ENCODE results near the gene PHF20.
"Not testable (repeated sequence)": the region's sequence is repeated elsewhere in the genome, so short reads cannot be mapped to it uniquely, and the experiment has no call there.

Gene PHF20

GRCh38 chr20:35828434-35828833 lies 56.6 kb downstream of the PHF20 start:
- intact Hi-C loops (cut with micrococcal nuclease): no loop called here
- Mint-ChIP-seq H3K27me3 (no peaks in the 10 kb centered on the region), H3K36me3 (ENCODE audit: low read depth) (peaks cover 39% of the 10 kb centered on the region), H3K27ac (no peak overlapping the region), H3K9me3 (no peaks in the 10 kb centered on the region), H3K4me1 (ENCODE audit: low read depth) (peaks cover 24% of the 10 kb centered on the region), H3K4me3 (no peak overlapping the region)

- intact Hi-C loops (cut with micrococcal nuclease): no loop called here
- Mint-ChIP-seq H3K36me3 (ENCODE audit: low read depth) (peaks cover 39% of the 10 kb centered on the region), H3K4me1 (ENCODE audit: low read depth) (peaks cover 24% of the 10 kb centered on the region), H3K27me3 (no peaks in the 10 kb centered on the region), H3K27ac (no peak overlapping the region), H3K9me3 (no peaks in the 10 kb centered on the region), H3K4me3 (no peak overlapping the region)
Measured at GRCh38 chr20:35828916-35829315, 57.1 kb downstream of the PHF20 start.

GRCh38 chr20:35830264-35830663 lies 58.4 kb downstream of the PHF20 start:
- H3K27ac Mint-ChIP-seq: no peak overlapping the region
- H3K27me3 Mint-ChIP-seq: no peaks in the 10 kb centered on the region
- no peaks in the 10 kb centered on the region for H3K9me3 Mint-ChIP-seq
- H3K4me1 Mint-ChIP-seq (ENCODE audit: low read depth): peaks cover 24% of the 10 kb centered on the region
- intact Hi-C loops (cut with micrococcal nuclease): no loop called here
- peaks cover 39% of the 10 kb centered on the region for H3K36me3 Mint-ChIP-seq (ENCODE audit: low read depth)
- H3K4me3 Mint-ChIP-seq: no peak overlapping the region

- no peaks in the 10 kb centered on the region for H3K27me3 Mint-ChIP-seq
- intact Hi-C loops (cut with micrococcal nuclease): no loop called here
- H3K4me3 Mint-ChIP-seq: no peak overlapping the region
- peaks cover 21% of the 10 kb centered on the region for H3K4me1 Mint-ChIP-seq (ENCODE audit: low read depth)
- no peaks in the 10 kb centered on the region for H3K9me3 Mint-ChIP-seq
- no peak overlapping the region for H3K27ac Mint-ChIP-seq
- peaks cover 39% of the 10 kb centered on the region for H3K36me3 Mint-ChIP-seq (ENCODE audit: low read depth)
Measured at GRCh38 chr20:35831029-35831428, 59.2 kb downstream of the PHF20 start.

GRCh38 chr20:35831971-35832370 lies 60.2 kb downstream of the PHF20 start:
- Mint-ChIP-seq H3K27me3 (no peaks in the 10 kb centered on the region), H3K36me3 (ENCODE audit: low read depth) (peaks cover 39% of the 10 kb centered on the region), H3K9me3 (no peaks in the 10 kb centered on the region), H3K27ac (no peak overlapping the region), H3K4me3 (no peak overlapping the region), H3K4me1 (ENCODE audit: low read depth) (peaks cover 13% of the 10 kb centered on the region)
- intact Hi-C loops (cut with micrococcal nuclease): no loop called here

- Mint-ChIP-seq H3K27me3 (no peaks in the 10 kb centered on the region), H3K27ac (no peak overlapping the region), H3K36me3 (ENCODE audit: low read depth) (peaks cover 35% of the 10 kb centered on the region), H3K9me3 (no peaks in the 10 kb centered on the region), H3K4me3 (no peak overlapping the region), H3K4me1 (ENCODE audit: low read depth) (peaks cover 26% of the 10 kb centered on the region)
- intact Hi-C loops (cut with micrococcal nuclease): no loop called here
Measured at GRCh38 chr20:35833241-35833640, 61.4 kb downstream of the PHF20 start.

- Mint-ChIP-seq H3K36me3 (ENCODE audit: low read depth) (peaks cover 29% of the 10 kb centered on the region), H3K4me1 (ENCODE audit: low read depth) (peaks cover 16% of the 10 kb centered on the region), H3K27ac (no peak overlapping the region), H3K4me3 (no peak overlapping the region), H3K9me3 (peaks cover 17% of the 10 kb centered on the region), H3K27me3 (no peaks in the 10 kb centered on the region)
- intact Hi-C loops (cut with micrococcal nuclease): no loop called here
Measured at GRCh38 chr20:35837577-35838195, 65.9 kb downstream of the PHF20 start.

GRCh38 chr20:35838205-35838604 lies 66.4 kb downstream of the PHF20 start:
- H3K36me3 Mint-ChIP-seq (ENCODE audit: low read depth): peaks cover 34% of the 10 kb centered on the region
- no peaks in the 10 kb centered on the region for H3K27me3 Mint-ChIP-seq
- H3K9me3 Mint-ChIP-seq: peaks cover 20% of the 10 kb centered on the region
- no peak overlapping the region for H3K4me3 Mint-ChIP-seq
- H3K4me1 Mint-ChIP-seq (ENCODE audit: low read depth): peaks cover 16% of the 10 kb centered on the region
- H3K27ac Mint-ChIP-seq: no peak overlapping the region
- intact Hi-C loops (cut with micrococcal nuclease): no loop called here

GRCh38 chr20:35839904-35840303 lies 68.1 kb downstream of the PHF20 start:
- Mint-ChIP-seq H3K4me3 (no peak overlapping the region), H3K9me3 (peaks cover 20% of the 10 kb centered on the region), H3K27me3 (no peaks in the 10 kb centered on the region), H3K27ac (no peak overlapping the region), H3K36me3 (ENCODE audit: low read depth) (peaks cover 51% of the 10 kb centered on the region), H3K4me1 (ENCODE audit: low read depth) (peaks cover 16% of the 10 kb centered on the region)
- intact Hi-C loops (cut with micrococcal nuclease): no loop called here

GRCh38 chr20:35840421-35840820 lies 68.6 kb downstream of the PHF20 start:
- no peak overlapping the region for H3K27ac Mint-ChIP-seq
- H3K4me3 Mint-ChIP-seq: no peak overlapping the region
- intact Hi-C loops (cut with micrococcal nuclease): no loop called here
- peaks cover 20% of the 10 kb centered on the region for H3K9me3 Mint-ChIP-seq
- no peaks in the 10 kb centered on the region for H3K27me3 Mint-ChIP-seq
- H3K36me3 Mint-ChIP-seq (ENCODE audit: low read depth): peaks cover 56% of the 10 kb centered on the region
- peaks cover 16% of the 10 kb centered on the region for H3K4me1 Mint-ChIP-seq (ENCODE audit: low read depth)

GRCh38 chr20:35842361-35842760 lies 70.5 kb downstream of the PHF20 start:
- no peak overlapping the region for H3K27ac Mint-ChIP-seq
- peaks cover 11% of the 10 kb centered on the region for H3K4me1 Mint-ChIP-seq (ENCODE audit: low read depth)
- intact Hi-C loops (cut with micrococcal nuclease): no loop called here
- no peak overlapping the region for H3K4me3 Mint-ChIP-seq
- peaks cover 20% of the 10 kb centered on the region for H3K9me3 Mint-ChIP-seq
- H3K27me3 Mint-ChIP-seq: no peaks in the 10 kb centered on the region
- H3K36me3 Mint-ChIP-seq (ENCODE audit: low read depth): peaks cover 76% of the 10 kb centered on the region

GRCh38 chr20:35843894-35844293 lies 72.1 kb downstream of the PHF20 start:
- H3K4me3 Mint-ChIP-seq; H3K27ac Mint-ChIP-seq; intact Hi-C loops (cut with micrococcal nuclease); H3K27me3 Mint-ChIP-seq; H3K4me1 Mint-ChIP-seq (ENCODE audit: low read depth): not testable (repeated sequence)
- H3K36me3 Mint-ChIP-seq (ENCODE audit: low read depth): peaks cover 87% of the 10 kb centered on the region
- peaks cover 20% of the 10 kb centered on the region for H3K9me3 Mint-ChIP-seq

- peaks cover 20% of the 10 kb centered on the region for H3K9me3 Mint-ChIP-seq
- intact Hi-C loops (cut with micrococcal nuclease): no loop called here
- peaks cover 87% of the 10 kb centered on the region for H3K36me3 Mint-ChIP-seq (ENCODE audit: low read depth)
- peaks cover 13% of the 10 kb centered on the region for H3K4me1 Mint-ChIP-seq (ENCODE audit: low read depth)
- no peaks in the 10 kb centered on the region for H3K27me3 Mint-ChIP-seq
- H3K27ac Mint-ChIP-seq: no peak overlapping the region
- no peak overlapping the region for H3K4me3 Mint-ChIP-seq
Measured at GRCh38 chr20:35845561-35845960, 73.7 kb downstream of the PHF20 start.

GRCh38 chr20:35849706-35850105 lies 77.9 kb downstream of the PHF20 start:
- H3K36me3 Mint-ChIP-seq (ENCODE audit: low read depth): peaks cover 82% of the 10 kb centered on the region
- no peaks in the 10 kb centered on the region for H3K9me3 Mint-ChIP-seq
- no peak overlapping the region for H3K4me3 Mint-ChIP-seq
- intact Hi-C loops (cut with micrococcal nuclease): loop anchor here (10.0 kb wide), 1 partner anchor 65 kb away; no protein-coding TSS in a partner anchor
- H3K27me3 Mint-ChIP-seq: no peaks in the 10 kb centered on the region
- peaks cover 31% of the 10 kb centered on the region for H3K4me1 Mint-ChIP-seq (ENCODE audit: low read depth)
- H3K27ac Mint-ChIP-seq: no peak overlapping the region

GRCh38 chr20:35851659-35852058 lies 79.8 kb downstream of the PHF20 start:
- not testable (repeated sequence) for H3K9me3 Mint-ChIP-seq, H3K4me3 Mint-ChIP-seq, H3K27me3 Mint-ChIP-seq
- intact Hi-C loops (cut with micrococcal nuclease): loop anchor here (10.0 kb wide), 1 partner anchor 67 kb away; no protein-coding TSS in a partner anchor
- Mint-ChIP-seq H3K36me3 (ENCODE audit: low read depth) (peaks cover 78% of the 10 kb centered on the region), H3K4me1 (ENCODE audit: low read depth) (peaks cover 31% of the 10 kb centered on the region), H3K27ac (peak overlapping the region; percentile 41)

All from dendritic cell treated with granulocyte-macrophage colony-stimulating factor and Interleukin-4, amounts not matched to agents 40 ng/mL and 50 ng/mL, for 4 days (primary cell).